ENCODE measurements around the gene PCBD2. TPM values are rescaled to one million over a fixed set of nuclear protein-coding genes. Genes with fewer than 3 reads are reported as not detected.
A peak's percentile ranks its signal among the peaks of the same experiment; 100 is the strongest.

PCBD2 gene
- total RNA-seq, 3 donors from 2014 or later (not counting 1 experiment from before 2014, with no cell fraction given), result 7.6 to 11.5 (median 7.7) TPM

GRCh38 chr5:134957920-134958608 is 53.1 kb downstream of the PCBD2 start:
- 42% methylated on average over 3 of the region's 4 CpGs for WGBS (ENCODE audit: insufficient coverage)

GRCh38 chr5:134958755-134959154 is 53.8 kb downstream of the PCBD2 start:
- DNase-seq (no peak), ATAC-seq (no peak)
- Histone ChIP-seq H3K9me3 (ENCODE audit: control insufficient read depth, insufficient read depth, low read length) (peaks cover 7% of the 10 kb centered on the region), H3K4me1 (ENCODE audit: control insufficient read depth, insufficient read depth, low read length) (no peaks in the 10 kb centered on the region), H3K27ac (ENCODE audit: low read length) (no peak overlapping the region), H3K4me3 (ENCODE audit: low read length) (no peak overlapping the region), H3K36me3 (ENCODE audit: control insufficient read depth, insufficient read depth, low read length) (peaks cover 4% of the 10 kb centered on the region), H3K27me3 (ENCODE audit: control insufficient read depth, insufficient read depth, low read length) (no peaks in the 10 kb centered on the region)
- intact Hi-C loops (cut with micrococcal nuclease), result no loop called here
- H3K4me3 Mint-ChIP-seq, result no peak overlapping the region
- 87% methylated on average over 3 of the region's 3 CpGs for WGBS (ENCODE audit: insufficient coverage)
- H3K27me3 Mint-ChIP-seq (ENCODE audit: low read depth in 2 of 2), result no peaks in the 10 kb centered on the region
- H3K27ac Mint-ChIP-seq, result peak overlapping the region in 1 of 2 donors; percentile 68
- peaks cover 5% of the 10 kb centered on the region for H3K36me3 Mint-ChIP-seq
- H3K4me1 Mint-ChIP-seq, result peaks cover 6 to 8% of the 10 kb centered on the region in 2 donors
- TF ChIP-seq, protein P1, sequence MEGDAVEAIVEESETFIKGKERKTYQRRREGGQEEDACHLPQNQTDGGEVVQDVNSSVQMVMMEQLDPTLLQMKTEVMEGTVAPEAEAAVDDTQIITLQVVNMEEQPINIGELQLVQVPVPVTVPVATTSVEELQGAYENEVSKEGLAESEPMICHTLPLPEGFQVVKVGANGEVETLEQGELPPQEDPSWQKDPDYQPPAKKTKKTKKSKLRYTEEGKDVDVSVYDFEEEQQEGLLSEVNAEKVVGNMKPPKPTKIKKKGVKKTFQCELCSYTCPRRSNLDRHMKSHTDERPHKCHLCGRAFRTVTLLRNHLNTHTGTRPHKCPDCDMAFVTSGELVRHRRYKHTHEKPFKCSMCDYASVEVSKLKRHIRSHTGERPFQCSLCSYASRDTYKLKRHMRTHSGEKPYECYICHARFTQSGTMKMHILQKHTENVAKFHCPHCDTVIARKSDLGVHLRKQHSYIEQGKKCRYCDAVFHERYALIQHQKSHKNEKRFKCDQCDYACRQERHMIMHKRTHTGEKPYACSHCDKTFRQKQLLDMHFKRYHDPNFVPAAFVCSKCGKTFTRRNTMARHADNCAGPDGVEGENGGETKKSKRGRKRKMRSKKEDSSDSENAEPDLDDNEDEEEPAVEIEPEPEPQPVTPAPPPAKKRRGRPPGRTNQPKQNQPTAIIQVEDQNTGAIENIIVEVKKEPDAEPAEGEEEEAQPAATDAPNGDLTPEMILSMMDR (IDR thresholded peaks at IDR 0.05), result no peak
- peaks cover 3 to 4% of the 10 kb centered on the region in 2 donors for H3K9me3 Mint-ChIP-seq

More at GRCh38 chr5:134957920-134958608, 53.1 kb downstream of the PCBD2 start:
- DNase-seq (no peak), ATAC-seq (peak; percentile 43 to 79 (median 68))
- Mint-ChIP-seq H3K4me3 (no peak overlapping the region), H3K27me3 (ENCODE audit: low read depth in 2 of 2) (no peaks in the 10 kb centered on the region), H3K36me3 (peaks cover 5% of the 10 kb centered on the region), H3K27ac (peak overlapping the region in 1 of 2 donors; percentile 68), H3K4me1 (peaks cover 6 to 8% of the 10 kb centered on the region in 2 donors), H3K9me3 (peaks cover 3 to 4% of the 10 kb centered on the region in 2 donors)
- H3K9me3 ChIP-seq (ENCODE audit: control insufficient read depth, insufficient read depth, low read length), result peaks cover 7% of the 10 kb centered on the region
- peaks cover 4% of the 10 kb centered on the region for H3K36me3 ChIP-seq (ENCODE audit: control insufficient read depth, insufficient read depth, low read length)
- TF ChIP-seq, protein P1 (IDR thresholded peaks at IDR 0.05), result no peak
- H3K4me3 ChIP-seq (ENCODE audit: low read length), result no peak overlapping the region
- H3K4me1 ChIP-seq (ENCODE audit: control insufficient read depth, insufficient read depth, low read length), result no peaks in the 10 kb centered on the region
- intact Hi-C loops (cut with micrococcal nuclease), result no loop called here
- H3K27ac ChIP-seq (ENCODE audit: low read length), result no peak overlapping the region
- H3K27me3 ChIP-seq (ENCODE audit: control insufficient read depth, insufficient read depth, low read length), result no peaks in the 10 kb centered on the region

GRCh38 chr5:134963098-134963497 is 58.2 kb downstream of the PCBD2 start:
- no peak for DNase-seq
- Mint-ChIP-seq H3K4me1 (peaks cover 11 to 13% of the 10 kb centered on the region in 2 donors), H3K27me3 (ENCODE audit: low read depth in 2 of 2) (no peaks in the 10 kb centered on the region), H3K27ac (no peak overlapping the region), H3K36me3 (no peaks in the 10 kb centered on the region), H3K9me3 (no peaks in the 10 kb centered on the region), H3K4me3 (no peak overlapping the region)
- Histone ChIP-seq H3K4me1 (ENCODE audit: control insufficient read depth, insufficient read depth, low read length) (no peaks in the 10 kb centered on the region), H3K27ac (ENCODE audit: low read length) (no peak overlapping the region), H3K36me3 (ENCODE audit: control insufficient read depth, insufficient read depth, low read length) (peaks cover 4% of the 10 kb centered on the region), H3K4me3 (ENCODE audit: low read length) (no peak overlapping the region), H3K9me3 (ENCODE audit: control insufficient read depth, insufficient read depth, low read length) (no peaks in the 10 kb centered on the region), H3K27me3 (ENCODE audit: control insufficient read depth, insufficient read depth, low read length) (no peaks in the 10 kb centered on the region)
- TF ChIP-seq, protein P1 (IDR thresholded peaks at IDR 0.05), result no peak
- intact Hi-C loops (cut with micrococcal nuclease), result no loop called here
- ATAC-seq, result no peak
